A673 (cell line): ENCODE data around the gene RAP1GAP. TPM values are rescaled to one million over a fixed set of nuclear protein-coding genes. Genes with fewer than 3 reads are reported as not detected.

Source experiments
- BruUV-seq: library from RNA; stranded (reverse); fragments of 400-500 nt; replicated peaks from 2 replicates; lab custom pipeline; 2021; lab: Mats Ljungman, UMichigan
- CTCF ChIA-PET: fragments of 300-600 bp; sonication (Branson Sonifier 250); formaldehyde crosslinking; loops from one replicate; lab custom pipeline; 2022; ENCODE audit warnings: antibody characterized with exemption; lab: Charles Lee
- POLR2A ChIA-PET: fragments of 300-600 bp; sonication (Branson Sonifier 250); formaldehyde crosslinking; loops from one replicate; lab custom pipeline; 2022; ENCODE audit warnings: antibody characterized with exemption; ENCODE audit not compliant: low non-redundant PET; lab: Charles Lee
- DNase-seq: peaks from one replicate; pipeline ENCODE4 v3.0.0-alpha.2; 2015; ENCODE audit warnings: low spot score
- H3K27ac ChIP-seq: fragments of 200-600 bp; sonication (generic); 2 replicates; pipeline ENCODE4 v1.5.1; 2016; ENCODE audit warnings: mixed run types, low read depth, mild to moderate bottlenecking, mixed read lengths, antibody characterized with exemption, low read length; ENCODE audit not compliant: poor library complexity, severe bottlenecking
- H3K27me3 ChIP-seq: fragments of 200-600 bp; sonication (generic); replicated peaks from 2 replicates; pipeline ENCODE4 v1.6.1; 2017; ENCODE audit warnings: mixed run types, low read depth, mild to moderate bottlenecking, mixed read lengths, antibody characterized with exemption, low read length; ENCODE audit not compliant: insufficient read depth, poor library complexity
- H3K36me3 ChIP-seq: fragments of 200-600 bp; sonication (generic); 2 replicates; pipeline ENCODE4 v1.6.1; 2016; ENCODE audit warnings: mixed run types, mild to moderate bottlenecking, mixed read lengths, antibody characterized with exemption, low read length; ENCODE audit not compliant: insufficient read depth, poor library complexity, severe bottlenecking
- H3K4me1 ChIP-seq: fragments of 200-600 bp; sonication (generic); 2 replicates; pipeline ENCODE4 v1.6.1; 2017; ENCODE audit warnings: mixed run types, mild to moderate bottlenecking, mixed read lengths, antibody characterized with exemption, low read length; ENCODE audit not compliant: insufficient read depth, poor library complexity, severe bottlenecking
- H3K4me3 ChIP-seq: fragments of 200-600 bp; sonication (generic); 2 replicates; pipeline ENCODE4 v1.5.1; 2016; ENCODE audit warnings: low read depth, mixed run types, mild to moderate bottlenecking, mixed read lengths, low read length; ENCODE audit not compliant: poor library complexity, severe bottlenecking
- H3K9me3 ChIP-seq: fragments of 200-600 bp; sonication (generic); 2 replicates; pipeline ENCODE4 v1.6.1; 2016; ENCODE audit warnings: mixed run types, low read depth, mild to moderate bottlenecking, mixed read lengths, antibody characterized with exemption, low read length; ENCODE audit not compliant: poor library complexity, severe bottlenecking
- CTCF ChIP-seq: fragments of 300-800, 200-600 bp; sonication (generic); conservative IDR thresholded peaks from 2 replicates; pipeline ENCODE4 v1.5.1; 2017; ENCODE audit warnings: low read depth, mild to moderate bottlenecking, antibody characterized with exemption, low read length, moderate library complexity, mixed read lengths
- EZH2 ChIP-seq: fragments of 200-600 bp; sonication (generic); IDR thresholded peaks from 2 replicates; pipeline ENCODE4 v1.6.1; 2017; ENCODE audit warnings: borderline replicate concordance, low read depth, mild to moderate bottlenecking, mixed read lengths, antibody characterized with exemption, low read length; ENCODE audit not compliant: poor library complexity, severe bottlenecking
- intact Hi-C: fragments of 100-400 bp; cut with micrococcal nuclease; formaldehyde crosslinking; loops from one replicate; pipeline ENCODE4 v1.10.0; 2022; ENCODE audit not compliant: unreplicated experiment
- total RNA-seq: library from RNA; stranded (reverse); gene quantifications from 2 replicates; pipeline ENCODE4 v1.2.3, GENCODE V29; 2021

RAP1GAP gene
- total RNA-seq, 1 experiment from 2014 or later = 37.7 TPM

GRCh38 chr1:21664806-21665588 is 4.2 kb downstream of the RAP1GAP start:
- no TSS peak for BruUV-seq
- H3K4me1 ChIP-seq = peaks cover 8% of the 10 kb centered on the region
- intact Hi-C loops = no loop called here
- H3K36me3 ChIP-seq = no peaks in the 10 kb centered on the region
- CTCF ChIA-PET = no interaction called here
- DNase-seq = no peak
- POLR2A ChIA-PET = no interaction called here
- no peak overlapping the region for H3K4me3 ChIP-seq
- no peaks in the 10 kb centered on the region for H3K9me3 ChIP-seq
- H3K27ac ChIP-seq = no peak overlapping the region
- no peaks in the 10 kb centered on the region for H3K27me3 ChIP-seq
- no peak for TF ChIP-seq CTCF
- TF ChIP-seq EZH2 = no peak

- intact Hi-C loops = no loop called here
- DNase-seq = no peak
- Histone ChIP-seq H3K36me3 (no peaks in the 10 kb centered on the region), H3K27ac (no peak overlapping the region), H3K4me3 (no peak overlapping the region), H3K4me1 (peaks cover 4% of the 10 kb centered on the region), H3K9me3 (no peaks in the 10 kb centered on the region), H3K27me3 (no peaks in the 10 kb centered on the region)
- POLR2A ChIA-PET = no interaction called here
- no TSS peak for BruUV-seq
- CTCF ChIA-PET = interaction anchor here (1.7 kb wide), 1 partner anchor 10 kb away, joined by 3 read pairs; no protein-coding TSS in a partner anchor
- TF ChIP-seq CTCF (no peak), EZH2 (no peak)
These were observed 5.0 kb downstream of the RAP1GAP start for GRCh38 chr1:21663951-21664805.

- Histone ChIP-seq H3K9me3 (no peaks in the 10 kb centered on the region), H3K27ac (no peak overlapping the region), H3K4me3 (no peak overlapping the region), H3K27me3 (no peaks in the 10 kb centered on the region), H3K36me3 (no peaks in the 10 kb centered on the region), H3K4me1 (peaks cover under 1% of the 10 kb centered on the region)
- ChIA-PET CTCF (interaction anchor here (1.7 kb wide), 1 partner anchor 10 kb away, joined by 3 read pairs; no protein-coding TSS in a partner anchor), POLR2A (no interaction called here)
- BruUV-seq = no TSS peak
- TF ChIP-seq CTCF (no peak), EZH2 (no peak)
- no peak for DNase-seq
- intact Hi-C loops = no loop called here
These were observed 5.8 kb downstream of the RAP1GAP start for GRCh38 chr1:21663248-21663950.
